GM12874 (cell line): ENCODE measurements around the gene MBOAT1.

ENCODE experiments used
- CTCF ChIP-seq: IDR thresholded peaks from 2 replicates; pipeline ENCODE4 v1.5.1; 2011; ENCODE audit warnings: low read depth, mild to moderate bottlenecking, control low read depth, low read length, moderate library complexity; ENCODE audit not compliant: insufficient read depth

Gene MBOAT1

GRCh38 chr6:20215310-20215709, 3.0 kb upstream of the MBOAT1 start:
- no peak for TF ChIP-seq CTCF

- TF ChIP-seq CTCF: no peak
These were observed 1.1 kb upstream of the MBOAT1 start for GRCh38 chr6:20213271-20213798.

- no peak for TF ChIP-seq CTCF
These were observed 303 bp downstream of the MBOAT1 start for GRCh38 chr6:20211941-20212391.

GRCh38 chr6:20211037-20211940, 980 bp downstream of the MBOAT1 start:
- TF ChIP-seq CTCF: no peak

GRCh38 chr6:20210158-20210557, 2.1 kb downstream of the MBOAT1 start:
- TF ChIP-seq CTCF: no peak

GRCh38 chr6:20208687-20209378, 3.4 kb downstream of the MBOAT1 start:
- TF ChIP-seq CTCF: no peak

GRCh38 chr6:20207088-20207418, 5.2 kb downstream of the MBOAT1 start:
- TF ChIP-seq CTCF: no peak
